Thoracic aorta (tissue), 2 donors: ENCODE data around the gene SGMS1. TPM values are rescaled to one million over a fixed set of nuclear protein-coding genes. Genes with fewer than 3 reads are reported as not detected.

Source experiments
- ATAC-seq: fragments of 150-250 bp; one replicate; pipeline ENCODE4 v1.8.0; 2017; ENCODE audit warnings: low read depth; ENCODE audit not compliant: insufficient number of reproducible peaks, low FRiP score
- DNase-seq: peaks from one replicate; pipeline ENCODE4 v3.0.0-alpha.2; 2020; ENCODE audit warnings: low spot score
- H3K27ac ChIP-seq, 2 donors: fragments of 200-600 bp; sonication (generic); 1 replicate in 1 of 2; 2 replicates in 1 of 2; pipeline ENCODE4 v1.5.1; 2016; ENCODE audit warnings: mild to moderate bottlenecking in 2 of 2, moderate library complexity in 2 of 2
- H3K27me3 ChIP-seq: fragments of 200-600 bp; sonication (generic); replicated peaks from 2 replicates; pipeline ENCODE4 v1.6.0; 2016; ENCODE audit warnings: mild to moderate bottlenecking; ENCODE audit not compliant: insufficient read depth
- H3K36me3 ChIP-seq: fragments of 200-600 bp; sonication (generic); one replicate; pipeline ENCODE4 v1.5.1; 2016
- H3K4me1 ChIP-seq, 2 donors: fragments of 200-600 bp; sonication (generic); 1 replicate in 1 of 2; 2 replicates in 1 of 2; pipeline versions ENCODE4 v1.5.1 to v1.6.0; 2016; ENCODE audit warnings: low read depth in 2 of 2, mild to moderate bottlenecking in 1 of 2; ENCODE audit not compliant: control insufficient read depth in 1 of 2
- H3K4me3 ChIP-seq: fragments of 200-600 bp; sonication (generic); 2 replicates; pipeline ENCODE4 v1.5.1; 2016; ENCODE audit warnings: mild to moderate bottlenecking
- H3K9me3 ChIP-seq: fragments of 200-600 bp; sonication (generic); 2 replicates; pipeline ENCODE4 v1.5.1; 2016
- CTCF ChIP-seq: fragments of 200-600 bp; sonication (generic); IDR thresholded peaks from one replicate; pipeline ENCODE4 v1.5.1; 2019; ENCODE audit warnings: antibody characterized with exemption
- total RNA-seq, 2 donors: library from RNA; depleted of rRNA; stranded (reverse); fragments of >200 nt; gene quantifications; one replicate each; pipeline versions ENCODE4 v1.1.0 to v1.2.3, GENCODE V29; 2016

Gene SGMS1
- total RNA-seq, 2 donors from 2014 or later = 60.5 to 92.3 TPM

- DNase-seq (no peak), ATAC-seq (no peak)
- H3K36me3 ChIP-seq = no peaks in the 10 kb centered on the region
- peaks cover 4 to 7% of the 10 kb centered on the region in 2 donors for H3K4me1 ChIP-seq
- no peak overlapping the region for H3K27ac ChIP-seq
- H3K27me3 ChIP-seq = no peaks in the 10 kb centered on the region
- TF ChIP-seq CTCF = no peak
- H3K4me3 ChIP-seq = no peak overlapping the region
- no peaks in the 10 kb centered on the region for H3K9me3 ChIP-seq
Measured at GRCh38 chr10:50392426-50392825, 231.3 kb downstream of the SGMS1 start.

- H3K9me3 ChIP-seq = no peaks in the 10 kb centered on the region
- no peak overlapping the region for H3K4me3 ChIP-seq
- no peak for ATAC-seq
- TF ChIP-seq CTCF = no peak
- DNase-seq = no peak
- peaks cover 0 to 2% of the 10 kb centered on the region in 2 donors for H3K4me1 ChIP-seq
- no peaks in the 10 kb centered on the region for H3K27me3 ChIP-seq
- H3K27ac ChIP-seq = no peak overlapping the region
- H3K36me3 ChIP-seq = no peaks in the 10 kb centered on the region
Measured at GRCh38 chr10:50390302-50390701, 233.5 kb downstream of the SGMS1 start.

GRCh38 chr10:50388181-50388580, 235.6 kb downstream of the SGMS1 start:
- Histone ChIP-seq H3K4me3 (no peak overlapping the region), H3K27me3 (no peaks in the 10 kb centered on the region), H3K4me1 (no peaks in the 10 kb centered on the region), H3K36me3 (no peaks in the 10 kb centered on the region), H3K27ac (no peak overlapping the region), H3K9me3 (no peaks in the 10 kb centered on the region)
- ATAC-seq = no peak
- DNase-seq = no peak
- no peak for TF ChIP-seq CTCF

- TF ChIP-seq CTCF = no peak
- Histone ChIP-seq H3K4me1 (peaks cover 1 to 4% of the 10 kb centered on the region in 2 donors), H3K27ac (no peak overlapping the region), H3K27me3 (no peaks in the 10 kb centered on the region), H3K36me3 (no peaks in the 10 kb centered on the region), H3K4me3 (no peak overlapping the region), H3K9me3 (no peaks in the 10 kb centered on the region)
- no peak for ATAC-seq
- DNase-seq = no peak
Measured at GRCh38 chr10:50387732-50388073, 236.1 kb downstream of the SGMS1 start.

GRCh38 chr10:50387007-50387731, 236.6 kb downstream of the SGMS1 start:
- ATAC-seq = no peak

More at GRCh38 chr10:50387007-50387731, 236.6 kb downstream of the SGMS1 start:
- H3K9me3 ChIP-seq = no peaks in the 10 kb centered on the region
- H3K27ac ChIP-seq = no peak overlapping the region
- peaks cover 5 to 9% of the 10 kb centered on the region in 2 donors for H3K4me1 ChIP-seq
- no peaks in the 10 kb centered on the region for H3K27me3 ChIP-seq
- TF ChIP-seq CTCF = no peak
- no peaks in the 10 kb centered on the region for H3K36me3 ChIP-seq
- H3K4me3 ChIP-seq = no peak overlapping the region
- no peak for DNase-seq
